KMS-11 (cell line): ENCODE results near the gene CXCR5.

Experiments used
- H2AFZ ChIP-seq: fragments of 200-600 bp; sonication (generic); 2 replicates; pipeline ENCODE4 v1.6.1; 2016; ENCODE audit warnings: antibody characterized with exemption, mixed run types, low read depth
- H3K27ac ChIP-seq: fragments of 200-600 bp; sonication (generic); 2 replicates; pipeline ENCODE4 v1.6.1; 2016; ENCODE audit warnings: mild to moderate bottlenecking, mixed run types
- H3K27me3 ChIP-seq: fragments of 200-600 bp; sonication (generic); 2 replicates; pipeline ENCODE4 v1.6.1; 2017; ENCODE audit warnings: mild to moderate bottlenecking, low read depth, mixed run types, moderate library complexity; ENCODE audit not compliant: insufficient read depth
- H3K36me3 ChIP-seq: fragments of 200-600 bp; sonication (generic); 2 replicates; pipeline ENCODE4 v1.6.1; 2017; ENCODE audit warnings: mild to moderate bottlenecking, mixed run types; ENCODE audit not compliant: insufficient read depth
- H3K4me1 ChIP-seq: fragments of 200-600 bp; sonication (generic); 2 replicates; pipeline ENCODE4 v1.6.1; 2016; ENCODE audit warnings: mild to moderate bottlenecking, low read depth, mixed run types; ENCODE audit not compliant: poor library complexity, severe bottlenecking
- H3K4me2 ChIP-seq: fragments of 200-600 bp; sonication (generic); 2 replicates; pipeline ENCODE4 v1.7.0; 2016; ENCODE audit warnings: mild to moderate bottlenecking, mixed run types
- H3K4me3 ChIP-seq: fragments of 200-600 bp; sonication (generic); IDR thresholded peaks from 2 replicates; pipeline ENCODE4 v1.6.1; 2017; ENCODE audit warnings: low read depth, low read length, mixed read lengths; ENCODE audit not compliant: insufficient read depth
- H3K79me2 ChIP-seq: fragments of 200-600 bp; sonication (generic); 2 replicates; pipeline ENCODE4 v1.6.1; 2016; ENCODE audit warnings: low read depth, mixed run types; ENCODE audit not compliant: insufficient read depth
- H3K9ac ChIP-seq: fragments of 200-600 bp; sonication (generic); 2 replicates; pipeline ENCODE4 v1.6.1; 2016; ENCODE audit warnings: mild to moderate bottlenecking, mixed run types
- H4K20me1 ChIP-seq: fragments of 200-600 bp; sonication (generic); 2 replicates; pipeline ENCODE4 v1.6.1; 2016; ENCODE audit warnings: mild to moderate bottlenecking, mixed run types; ENCODE audit not compliant: insufficient read depth
- TF ChIP-seq, protein P1 (sequence below): fragments of 200-600 bp; sonication (generic); conservative IDR thresholded peaks from 2 replicates; pipeline ENCODE4 v1.6.1; 2017; ENCODE audit warnings: low read depth, mild to moderate bottlenecking, antibody characterized with exemption, low read length, moderate library complexity, mixed read lengths

CXCR5 gene

GRCh38 chr11:118886681-118887111, 3.0 kb downstream of the CXCR5 start:
- H3K4me2 ChIP-seq: no peak overlapping the region
- no peak overlapping the region for H2AFZ ChIP-seq
- TF ChIP-seq, protein P1, sequence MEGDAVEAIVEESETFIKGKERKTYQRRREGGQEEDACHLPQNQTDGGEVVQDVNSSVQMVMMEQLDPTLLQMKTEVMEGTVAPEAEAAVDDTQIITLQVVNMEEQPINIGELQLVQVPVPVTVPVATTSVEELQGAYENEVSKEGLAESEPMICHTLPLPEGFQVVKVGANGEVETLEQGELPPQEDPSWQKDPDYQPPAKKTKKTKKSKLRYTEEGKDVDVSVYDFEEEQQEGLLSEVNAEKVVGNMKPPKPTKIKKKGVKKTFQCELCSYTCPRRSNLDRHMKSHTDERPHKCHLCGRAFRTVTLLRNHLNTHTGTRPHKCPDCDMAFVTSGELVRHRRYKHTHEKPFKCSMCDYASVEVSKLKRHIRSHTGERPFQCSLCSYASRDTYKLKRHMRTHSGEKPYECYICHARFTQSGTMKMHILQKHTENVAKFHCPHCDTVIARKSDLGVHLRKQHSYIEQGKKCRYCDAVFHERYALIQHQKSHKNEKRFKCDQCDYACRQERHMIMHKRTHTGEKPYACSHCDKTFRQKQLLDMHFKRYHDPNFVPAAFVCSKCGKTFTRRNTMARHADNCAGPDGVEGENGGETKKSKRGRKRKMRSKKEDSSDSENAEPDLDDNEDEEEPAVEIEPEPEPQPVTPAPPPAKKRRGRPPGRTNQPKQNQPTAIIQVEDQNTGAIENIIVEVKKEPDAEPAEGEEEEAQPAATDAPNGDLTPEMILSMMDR: no peak

DNA sequence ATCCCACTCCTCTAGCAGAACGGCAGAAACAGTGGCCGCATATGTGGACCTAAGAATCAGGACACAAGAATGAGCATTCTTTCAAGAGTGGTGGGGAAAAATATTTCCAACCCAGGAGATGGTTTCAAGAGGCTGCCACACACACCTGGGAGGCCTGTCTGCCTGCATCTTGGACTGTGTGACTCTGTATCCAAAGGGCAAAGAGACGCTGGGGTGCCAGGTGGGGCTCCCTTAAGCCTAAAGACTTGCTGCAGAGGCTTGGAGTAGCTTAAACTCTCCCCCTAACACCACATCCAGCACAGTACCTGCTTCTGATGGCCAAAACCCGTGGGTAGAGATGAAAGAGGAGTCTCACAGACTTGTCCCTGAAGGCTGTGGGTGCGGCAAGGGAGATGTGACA, 3.5 kb downstream of the CXCR5 start:
- Histone ChIP-seq H3K27ac (no peak overlapping the region), H3K4me1 (peaks cover 4% of the 10 kb centered on the region), H3K4me2 (no peak overlapping the region), H3K27me3 (peaks cover 3% of the 10 kb centered on the region; the same call in 1 of the 2 replicates), H4K20me1 (no peaks in the 10 kb centered on the region), H3K9ac (no peak overlapping the region), H3K79me2 (no peaks in the 10 kb centered on the region), H2AFZ (no peak overlapping the region), H3K4me3 (no peak overlapping the region), H3K36me3 (no peaks in the 10 kb centered on the region)
- TF ChIP-seq, protein P1: no peak

More at GRCh38 chr11:118886681-118887111, 3.0 kb downstream of the CXCR5 start:
- Histone ChIP-seq H3K4me1 (no peaks in the 10 kb centered on the region), H3K36me3 (no peaks in the 10 kb centered on the region), H3K27ac (no peak overlapping the region), H3K79me2 (no peaks in the 10 kb centered on the region), H3K27me3 (peaks cover 3% of the 10 kb centered on the region; the same call in 1 of the 2 replicates), H4K20me1 (no peaks in the 10 kb centered on the region), H3K4me3 (no peak overlapping the region), H3K9ac (no peak overlapping the region)

DNA sequence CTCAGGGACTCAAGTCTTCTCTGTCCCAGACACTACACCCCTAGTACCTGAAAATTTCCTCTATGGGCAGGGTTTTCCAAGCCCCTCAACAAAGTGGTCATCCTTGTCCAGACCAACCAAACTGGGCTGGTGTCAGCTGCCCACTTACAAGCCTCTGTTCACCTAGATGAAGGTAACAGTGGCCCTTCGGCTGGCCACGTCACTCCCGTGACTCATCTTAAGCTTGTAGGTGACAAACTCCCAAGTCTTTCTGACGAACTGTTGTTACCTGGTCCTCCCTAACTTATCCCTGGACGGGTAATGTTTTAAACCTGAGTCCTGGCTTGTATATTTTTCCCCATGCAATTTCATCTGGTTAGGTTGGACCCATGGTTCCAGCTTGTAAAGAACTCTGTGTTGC, 4.7 kb downstream of the CXCR5 start:
- Histone ChIP-seq H2AFZ (no peak overlapping the region), H4K20me1 (no peaks in the 10 kb centered on the region), H3K27me3 (peaks cover 3% of the 10 kb centered on the region; the same call in 1 of the 2 replicates), H3K4me3 (no peak overlapping the region), H3K36me3 (no peaks in the 10 kb centered on the region), H3K27ac (no peak overlapping the region), H3K79me2 (no peaks in the 10 kb centered on the region), H3K9ac (no peak overlapping the region), H3K4me1 (peaks cover 14% of the 10 kb centered on the region), H3K4me2 (no peak overlapping the region)
- TF ChIP-seq, protein P1: no peak

DNA sequence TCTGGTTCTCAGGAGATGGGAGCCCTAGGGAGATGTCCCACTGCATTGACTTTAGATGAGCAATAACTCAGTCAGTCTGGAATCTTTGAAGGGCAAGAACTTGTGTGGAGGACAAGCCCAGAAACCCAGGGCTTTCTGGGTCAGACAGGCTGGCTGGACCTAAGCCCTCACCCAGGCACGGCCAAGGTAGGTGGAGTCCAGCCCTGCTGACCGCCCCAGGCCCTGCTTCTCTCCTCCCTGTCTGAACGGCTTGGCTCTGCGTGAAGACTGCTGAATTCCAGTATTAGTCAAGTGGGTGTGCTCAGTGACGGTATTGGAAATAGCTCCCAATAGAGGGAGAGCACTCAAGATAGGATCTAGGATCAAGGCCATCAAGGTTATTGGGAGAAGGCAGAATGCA, 6.1 kb downstream of the CXCR5 start:
- Histone ChIP-seq H2AFZ (no peak overlapping the region), H3K4me3 (no peak overlapping the region), H3K27ac (no peak overlapping the region), H3K4me2 (no peak overlapping the region), H3K27me3 (peaks cover 3% of the 10 kb centered on the region; the same call in 1 of the 2 replicates), H3K9ac (no peak overlapping the region), H3K4me1 (peaks cover 15% of the 10 kb centered on the region), H3K36me3 (no peaks in the 10 kb centered on the region), H3K79me2 (no peaks in the 10 kb centered on the region), H4K20me1 (no peaks in the 10 kb centered on the region)
- TF ChIP-seq, protein P1: no peak
